GM21360 (cell line): Measurements from ENCODE around the gene GALNT18.
"Not testable (repeated sequence)": the region's sequence is repeated elsewhere in the genome, so short reads cannot be mapped to it uniquely, and the experiment has no call there.

Experiments
- ATAC-seq: cut with Tn5 transposase; IDR thresholded peaks from one replicate; pipeline ENCODE4 v1.9.1; 2021; ENCODE audit warnings: mild to moderate bottlenecking, moderate library complexity; ENCODE audit not compliant: unreplicated experiment

Gene GALNT18

GRCh38 chr11:11366793-11367192 is 255.0 kb downstream of the GALNT18 start:
- no peak for ATAC-seq

- no peak for ATAC-seq
Observed at GRCh38 chr11:11363674-11364073, 258.1 kb downstream of the GALNT18 start.

DNA sequence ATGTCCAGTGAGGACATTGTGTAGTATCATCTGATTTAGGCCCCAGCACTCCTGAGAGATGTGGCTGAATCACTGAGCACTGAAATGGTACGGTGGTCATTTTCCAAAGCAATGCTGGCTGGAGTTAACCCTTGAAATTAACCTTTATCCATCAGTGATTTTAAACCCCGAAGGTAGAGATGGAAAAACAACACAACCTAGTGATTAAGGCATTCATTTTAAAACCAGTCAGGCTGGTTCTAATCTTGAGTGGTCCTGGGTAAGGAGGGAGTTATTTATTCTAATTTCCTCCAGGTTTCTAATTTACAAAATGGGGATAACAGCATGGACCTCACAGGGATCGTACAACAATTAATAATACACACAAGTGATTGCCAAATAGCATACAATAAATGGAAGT is 262.2 kb downstream of the GALNT18 start:
- no peak for ATAC-seq

DNA sequence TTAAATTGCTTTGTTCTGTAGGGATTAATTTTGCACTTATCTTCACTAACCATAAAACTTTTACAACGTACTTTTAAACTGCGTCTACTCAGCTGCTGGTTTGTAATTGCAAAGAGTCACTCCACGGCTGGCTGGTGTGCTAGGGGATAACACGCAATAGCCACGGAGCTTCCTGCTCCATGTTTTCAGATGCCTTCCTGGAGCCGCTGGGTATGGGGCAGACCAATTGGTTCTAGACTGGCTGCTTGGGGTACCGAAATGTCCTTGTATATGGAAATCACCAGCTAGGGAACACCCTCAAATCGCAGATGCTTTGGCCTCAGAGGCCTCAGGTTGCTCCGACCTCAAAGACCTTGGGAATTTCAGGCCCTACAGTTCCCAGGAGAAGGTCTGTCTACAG is 265.0 kb downstream of the GALNT18 start:
- no peak for ATAC-seq

DNA sequence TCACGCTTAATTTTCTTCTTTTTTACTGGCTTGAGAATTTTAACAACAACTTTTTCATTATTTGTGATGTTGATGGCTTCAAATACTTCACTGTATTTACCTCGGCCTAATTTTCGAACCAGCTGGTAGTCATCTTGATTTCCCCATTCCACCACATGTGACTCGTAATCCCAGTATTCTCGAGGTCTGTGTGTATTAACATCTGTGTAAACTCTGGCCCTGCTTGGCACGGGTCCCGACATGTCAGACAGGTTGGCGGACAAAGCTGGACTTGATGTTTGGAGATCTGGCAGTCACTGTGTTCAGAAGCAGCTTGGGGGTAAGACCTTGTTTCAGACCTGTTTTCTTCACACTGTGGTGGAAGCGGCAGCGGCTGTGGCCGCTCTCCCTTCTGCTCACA is 268.9 kb downstream of the GALNT18 start, which contains the start of gene CSNK2A3:
TSS of gene CSNK2A3 (minus strand) at position 373 of the 400 bp plus-strand sequence. CDS start at position 242, 131 bp downstream.
- ATAC-seq, result not testable (repeated sequence)

- ATAC-seq, result not testable (repeated sequence)
Observed at GRCh38 chr11:11351851-11352250, 270.0 kb downstream of the GALNT18 start.

- no peak for ATAC-seq
Observed at GRCh38 chr11:11351042-11351586, 270.7 kb downstream of the GALNT18 start.

DNA sequence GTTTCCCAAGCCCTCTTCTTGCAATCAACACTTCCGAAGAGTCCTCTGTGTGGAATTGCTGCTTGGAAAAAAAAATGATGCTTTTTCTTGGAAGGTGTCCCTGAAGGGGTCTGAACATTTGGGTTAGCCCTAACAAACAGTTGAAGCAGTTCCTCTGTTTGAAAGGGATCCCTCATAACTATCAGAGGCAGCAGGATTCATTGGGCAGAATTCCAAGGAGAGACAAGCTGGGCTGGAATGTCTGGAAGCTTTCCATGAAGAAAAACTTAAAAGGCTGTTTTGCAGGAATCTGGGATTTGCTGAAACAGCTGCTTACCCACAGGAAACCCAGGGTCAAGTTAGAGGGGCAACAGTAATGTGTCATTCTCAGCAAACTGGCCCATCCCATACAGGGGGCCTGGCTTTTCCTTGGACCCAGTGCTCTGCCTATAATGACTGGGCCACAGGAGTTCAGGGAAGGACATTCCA is 271.9 kb downstream of the GALNT18 start:
- ATAC-seq, result no peak

DNA sequence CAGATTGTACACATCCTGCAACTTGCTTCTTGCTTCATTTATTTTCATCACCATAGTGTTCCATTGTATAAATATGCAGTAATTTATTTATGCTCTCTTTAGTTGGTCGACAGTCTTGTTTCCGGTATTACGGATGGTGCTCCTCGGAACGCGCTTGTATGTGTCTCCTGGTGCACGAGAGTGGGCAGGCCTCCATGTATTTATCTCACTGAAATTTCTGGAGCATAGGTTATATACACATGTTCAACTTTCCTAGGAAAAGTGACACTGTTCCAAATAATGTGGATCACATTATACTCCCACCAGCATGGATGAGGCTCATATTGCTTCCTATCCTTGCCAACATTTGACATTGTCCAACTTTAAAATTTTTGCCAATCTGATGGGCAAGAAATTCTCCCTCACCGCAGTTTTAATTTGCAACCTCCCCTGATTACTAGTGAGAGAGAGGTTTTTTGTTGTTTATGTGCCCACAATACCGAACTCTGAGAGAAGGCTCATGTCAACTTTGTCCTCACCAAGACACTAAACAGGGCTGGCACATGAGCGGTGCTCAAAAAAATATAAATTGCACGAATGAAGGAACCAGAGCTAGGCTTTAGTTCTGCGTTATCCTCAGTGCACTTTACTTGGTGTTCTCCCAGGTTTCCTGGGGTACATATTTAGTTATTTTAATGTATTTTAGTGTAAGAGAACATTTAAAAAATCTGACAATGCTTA is 272.5 kb downstream of the GALNT18 start:
- ATAC-seq, result no peak

- no peak for ATAC-seq
Observed at GRCh38 chr11:11348303-11348702, 273.5 kb downstream of the GALNT18 start.

GRCh38 chr11:11347592-11347991 is 274.2 kb downstream of the GALNT18 start:
- ATAC-seq, result no peak

GRCh38 chr11:11346303-11346702 is 275.5 kb downstream of the GALNT18 start:
- ATAC-seq, result no peak

DNA sequence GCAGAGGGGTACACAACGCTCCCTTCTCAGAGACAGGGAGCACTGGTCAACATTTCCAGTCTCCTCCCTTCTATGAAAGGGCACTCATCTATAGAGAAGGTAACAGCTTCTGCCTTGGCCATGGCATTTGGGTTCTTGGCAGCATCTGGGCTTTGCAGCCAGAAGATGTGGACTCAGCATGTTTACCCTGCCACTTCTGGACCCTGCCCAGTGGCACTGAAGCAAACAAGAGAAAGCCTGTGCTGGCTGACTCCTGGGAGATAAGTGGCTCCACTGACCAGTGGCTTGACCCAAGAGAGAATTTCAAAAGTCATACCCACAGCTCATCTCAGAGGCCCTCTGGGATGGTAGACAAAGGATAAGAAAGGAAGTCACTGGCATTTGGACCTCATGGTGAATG is 276.7 kb downstream of the GALNT18 start:
- no peak for ATAC-seq

DNA sequence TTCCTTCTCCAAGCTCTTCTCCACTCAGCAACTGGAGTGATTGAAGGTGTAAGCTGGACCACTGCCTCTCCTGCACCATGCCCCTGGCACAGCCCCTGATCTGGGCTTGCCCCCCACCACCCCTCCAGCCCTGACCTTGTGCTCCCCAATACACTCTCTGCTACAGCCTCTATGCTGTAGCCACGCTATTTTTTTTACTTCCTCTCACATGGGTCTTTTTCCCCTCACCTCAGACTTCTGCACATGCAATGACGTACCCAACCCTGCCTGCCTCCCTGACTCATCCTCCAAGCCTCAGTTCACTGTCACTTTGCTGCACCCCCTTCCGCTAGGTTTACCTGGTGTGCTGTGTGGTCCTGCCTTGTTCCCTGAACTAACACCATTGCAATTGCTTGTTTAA is 277.8 kb downstream of the GALNT18 start:
- no peak for ATAC-seq

- ATAC-seq, result no peak
Observed at GRCh38 chr11:11338304-11338703, 283.5 kb downstream of the GALNT18 start.

DNA sequence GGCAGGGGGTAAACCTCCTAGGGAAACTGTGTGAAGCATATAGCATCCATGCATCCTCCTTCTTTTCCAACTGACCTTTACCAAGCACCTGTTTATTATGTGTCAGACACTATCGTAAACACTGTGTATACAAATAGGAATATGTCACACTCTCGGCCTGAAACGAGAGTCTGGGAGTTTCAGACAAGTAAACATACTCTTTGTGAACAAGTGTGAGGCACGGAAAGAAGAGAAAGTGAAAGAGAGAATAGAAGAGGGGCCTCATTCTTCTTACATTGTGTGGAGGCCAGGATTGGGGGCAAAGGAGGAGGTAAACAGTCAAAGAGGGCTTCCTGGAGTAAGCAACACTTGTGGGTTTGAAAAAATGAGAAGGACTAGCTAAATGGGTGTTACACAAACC is 285.1 kb downstream of the GALNT18 start:
- no peak for ATAC-seq

- no peak for ATAC-seq
Observed at GRCh38 chr11:11335043-11335442, 286.8 kb downstream of the GALNT18 start.

GRCh38 chr11:11334607-11335006 is 287.2 kb downstream of the GALNT18 start:
- no peak for ATAC-seq

DNA sequence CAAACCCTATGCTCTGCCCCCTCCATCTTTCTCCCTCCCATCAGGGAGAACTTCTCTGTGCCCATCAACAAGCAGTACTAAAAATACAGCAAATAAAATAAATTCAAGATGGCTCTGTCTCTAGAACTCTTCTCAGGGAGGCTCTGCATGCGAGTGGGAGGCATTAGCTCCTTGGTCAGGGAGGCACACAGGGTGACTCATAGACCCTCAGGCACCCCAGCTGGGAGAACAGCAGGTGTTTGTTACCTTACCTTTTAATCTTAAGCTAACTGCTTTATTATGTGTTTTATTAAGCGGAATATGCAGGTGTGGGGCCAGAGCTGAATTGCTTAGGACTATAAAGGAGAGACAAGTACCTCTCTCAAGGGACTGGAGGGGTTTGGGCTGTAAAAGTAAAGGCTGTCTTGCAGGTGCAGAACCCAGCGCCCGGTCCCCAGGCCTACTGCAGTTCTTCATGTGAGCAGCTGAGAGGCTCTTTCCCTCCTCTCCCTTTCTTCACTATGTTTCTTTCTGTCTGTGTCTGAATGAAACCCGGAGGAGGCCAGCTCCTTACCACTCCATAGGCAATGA is 289.6 kb downstream of the GALNT18 start:
- no peak for ATAC-seq

DNA sequence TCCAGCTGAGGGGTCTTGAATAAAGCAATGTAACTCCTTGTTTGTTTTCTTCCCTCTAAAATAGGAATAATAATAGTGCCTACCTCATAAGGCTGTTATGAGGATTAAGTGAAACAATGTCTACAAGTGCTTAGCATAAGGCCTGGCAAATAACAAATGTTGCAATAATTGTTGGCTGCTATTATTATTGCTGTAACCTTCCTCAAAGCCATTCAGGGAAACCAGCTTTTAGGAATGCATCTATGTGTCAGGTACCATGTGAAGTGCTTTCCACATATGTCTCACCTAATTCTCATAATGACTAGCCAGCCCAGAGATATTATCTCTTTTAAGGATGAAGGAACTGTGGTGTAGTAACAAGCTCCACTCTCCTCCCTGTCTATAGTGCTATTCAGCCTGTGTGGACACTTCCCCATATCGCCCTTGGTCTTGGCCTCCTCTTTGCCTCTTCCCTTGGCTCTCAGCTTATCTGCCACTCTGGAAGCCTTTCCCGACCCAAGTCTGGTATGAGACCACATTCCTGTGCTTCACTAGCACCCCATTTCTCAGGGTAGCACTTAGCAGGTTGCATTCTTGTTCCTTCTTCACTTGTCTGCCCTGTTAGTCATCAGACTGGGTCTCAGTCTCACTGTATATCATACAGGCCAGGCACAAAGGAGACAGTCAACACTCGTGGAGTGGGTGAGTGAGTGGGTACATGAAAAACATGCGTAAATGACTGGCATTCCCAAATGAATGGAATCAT is 292.6 kb downstream of the GALNT18 start:
- no peak for ATAC-seq

- ATAC-seq, result no peak
Observed at GRCh38 chr11:11324090-11324489, 297.7 kb downstream of the GALNT18 start.

DNA sequence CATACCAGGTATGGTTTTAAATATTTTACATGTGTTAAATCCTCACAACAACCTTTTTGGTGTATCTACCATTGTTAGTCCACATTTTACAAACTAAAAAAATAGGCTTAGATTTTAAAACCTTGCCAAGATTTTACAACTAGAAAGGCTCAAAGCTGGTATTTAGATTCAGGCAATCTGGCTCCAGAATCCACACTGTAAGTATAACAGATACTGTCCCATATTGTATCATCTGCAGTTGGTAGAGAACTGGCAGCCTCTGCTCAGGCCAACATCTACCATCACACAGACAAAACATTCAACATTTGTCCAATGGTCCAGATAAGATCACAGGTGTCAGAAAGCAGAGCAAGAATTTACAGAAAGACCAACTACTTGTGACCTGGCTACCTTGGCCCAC is 299.7 kb downstream of the GALNT18 start:
- ATAC-seq, result no peak
